HG02678 (cell line): ENCODE measurements around the gene LYRM2.
A peak's percentile ranks its signal among the peaks of the same experiment; 100 is the strongest.

Source experiments
- ATAC-seq: cut with Tn5 transposase; IDR thresholded peaks from one replicate; pipeline ENCODE4 v1.9.1; 2021; ENCODE audit warnings: mild to moderate bottlenecking, moderate library complexity; ENCODE audit not compliant: unreplicated experiment

LYRM2 gene

DNA sequence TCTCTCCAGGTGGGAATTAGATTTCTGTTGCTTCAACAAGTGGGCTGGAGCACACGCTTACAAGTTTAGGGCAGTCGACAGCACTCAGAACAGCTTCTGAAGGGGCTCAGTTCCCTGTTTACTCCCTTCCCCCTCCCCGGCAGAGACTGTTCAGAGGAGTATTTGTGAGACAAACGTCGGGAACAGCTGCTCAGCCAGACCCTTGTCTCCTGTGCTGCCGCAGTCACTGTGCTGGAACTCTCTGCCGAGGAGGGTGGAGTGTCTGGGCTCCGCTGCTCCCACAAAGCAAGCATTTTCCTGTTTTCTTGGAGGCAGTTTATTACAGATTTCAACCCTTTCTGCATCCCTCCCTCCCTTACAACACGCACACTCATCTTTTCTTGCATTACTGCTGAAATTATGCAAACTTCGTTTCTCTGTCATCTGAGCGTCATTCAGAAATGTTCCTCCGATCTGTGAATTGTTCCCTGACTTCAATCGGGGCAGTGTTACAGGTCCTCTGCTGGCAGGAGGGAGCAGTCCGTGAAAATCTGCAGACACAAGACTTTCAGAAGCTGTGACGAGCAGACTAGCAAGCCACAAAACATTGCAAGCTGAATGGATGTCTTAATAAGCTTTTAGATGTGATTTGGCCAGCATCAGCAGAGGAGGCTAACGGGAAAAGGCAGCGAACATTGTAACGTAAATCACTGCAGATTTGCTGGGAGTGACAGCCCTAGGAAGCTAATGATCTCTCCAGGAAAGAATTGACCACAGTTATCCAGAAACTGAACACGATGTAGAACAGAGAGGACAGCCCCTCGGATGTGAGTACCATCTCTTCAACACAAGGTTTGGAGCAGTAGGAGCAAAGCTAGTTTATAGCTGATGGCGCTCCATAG lies 76.2 kb downstream of the LYRM2 start:
- no peak for ATAC-seq

GRCh38 chr6:89559487-89559886 lies 79.1 kb downstream of the LYRM2 start:
- ATAC-seq: no peak

- ATAC-seq: no peak
Measured at GRCh38 chr6:89555806-89556205, 82.7 kb downstream of the LYRM2 start.

GRCh38 chr6:89555031-89555430 lies 83.5 kb downstream of the LYRM2 start:
- ATAC-seq: no peak

- ATAC-seq: no peak
Measured at GRCh38 chr6:89554106-89554505, 84.4 kb downstream of the LYRM2 start.

- ATAC-seq: no peak
Measured at GRCh38 chr6:89553431-89553830, 85.1 kb downstream of the LYRM2 start.

GRCh38 chr6:89547281-89547680 lies 91.3 kb downstream of the LYRM2 start:
- no peak for ATAC-seq

DNA sequence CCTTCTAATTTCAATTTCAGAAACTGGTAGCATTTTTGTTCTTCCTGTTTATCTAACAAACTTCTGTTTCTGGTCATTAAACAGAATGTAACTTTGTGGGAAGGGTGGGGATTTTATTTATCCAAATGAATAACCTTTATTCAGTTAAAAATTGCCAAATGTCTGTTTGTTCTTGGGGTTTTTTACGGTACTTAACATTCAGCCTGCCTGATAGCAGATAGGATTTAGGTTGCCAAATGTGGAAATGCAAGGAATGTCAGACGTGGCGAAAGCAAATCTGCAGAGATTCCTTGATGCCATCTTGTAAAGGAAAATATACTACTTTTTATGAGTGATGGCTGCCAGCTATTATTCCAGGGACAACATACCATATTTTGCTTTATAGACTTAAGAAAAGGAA lies 95.7 kb downstream of the LYRM2 start:
- ATAC-seq: no peak

DNA sequence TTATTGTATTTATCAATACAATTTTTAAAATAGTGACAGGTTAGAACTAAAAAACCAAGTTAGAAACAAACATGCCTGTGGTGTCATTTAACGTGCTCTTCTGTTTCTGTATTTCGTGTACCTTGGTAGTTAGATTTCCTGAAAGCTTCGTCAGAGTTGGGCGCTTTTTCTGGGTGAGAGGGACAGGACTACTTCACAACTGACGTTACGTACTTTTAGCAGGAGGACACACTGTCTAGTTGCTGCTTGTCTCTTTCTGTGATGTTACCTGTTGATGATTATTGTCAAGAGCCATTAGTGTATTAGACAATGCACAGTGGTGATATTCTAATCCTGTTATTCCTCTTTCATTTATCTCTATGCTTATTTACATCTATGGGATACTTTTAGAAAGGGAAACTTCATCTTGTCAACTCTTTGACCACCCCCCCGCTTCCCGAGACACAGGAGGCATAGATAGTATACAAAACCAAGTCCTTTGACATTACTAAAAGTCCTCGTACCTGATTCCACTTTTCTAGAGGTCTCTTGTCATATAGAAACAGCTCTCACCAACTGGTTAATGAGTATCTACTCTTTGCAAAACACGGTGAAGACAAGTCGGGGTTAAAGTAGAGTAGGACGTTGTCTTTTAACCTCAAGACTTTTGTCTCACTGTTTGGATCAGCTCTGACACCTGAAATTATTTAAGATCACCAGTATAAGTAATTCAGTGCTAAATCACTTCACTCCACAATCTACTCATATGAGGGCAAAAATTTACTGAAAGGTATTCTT lies 96.3 kb downstream of the LYRM2 start:
- ATAC-seq: peak; percentile 50

- no peak for ATAC-seq
Measured at GRCh38 chr6:89539779-89540178, 98.8 kb downstream of the LYRM2 start.

DNA sequence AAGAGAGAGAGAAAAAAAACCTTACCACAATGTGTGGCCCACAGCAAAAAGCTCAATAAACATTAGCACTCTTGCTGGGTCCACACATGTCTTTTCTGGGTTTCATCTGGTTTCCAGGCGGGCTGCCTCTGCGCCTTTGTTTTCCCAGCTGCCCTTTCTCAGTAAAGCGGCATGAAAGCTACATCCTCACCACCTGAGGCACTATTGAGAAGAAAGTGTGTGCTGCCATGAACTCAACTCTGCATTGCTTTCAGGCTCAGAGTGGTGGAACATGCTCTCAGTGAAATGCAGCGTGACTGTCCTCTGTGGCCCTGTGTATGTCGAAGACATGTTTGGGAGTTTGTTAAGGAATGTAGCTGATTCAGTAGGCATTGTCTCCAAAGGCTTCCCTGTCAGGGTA lies 102.3 kb downstream of the LYRM2 start:
- no peak for ATAC-seq

DNA sequence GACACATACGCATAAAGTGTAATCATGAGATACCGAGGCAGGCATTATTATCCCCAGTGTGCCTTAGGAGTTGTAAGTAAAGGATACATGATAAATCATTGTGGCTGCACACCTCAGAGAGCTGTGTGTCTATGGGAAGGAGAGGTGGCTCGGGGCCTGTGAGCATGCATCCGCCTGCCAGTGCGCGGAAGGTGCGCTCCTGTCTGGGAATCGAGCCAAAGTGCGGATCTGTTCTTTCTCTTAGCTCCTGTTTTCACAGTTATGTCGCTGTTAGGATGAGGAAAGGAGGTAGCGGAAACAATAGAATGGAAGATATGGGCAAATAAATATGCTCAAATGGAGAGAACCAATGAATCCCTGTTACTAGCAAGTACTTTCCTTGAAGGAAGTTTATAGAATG lies 107.6 kb downstream of the LYRM2 start:
- no peak for ATAC-seq

- ATAC-seq: no peak
Measured at GRCh38 chr6:89528866-89529265, 109.7 kb downstream of the LYRM2 start.

- ATAC-seq: no peak
Measured at GRCh38 chr6:89527634-89528033, 110.9 kb downstream of the LYRM2 start.

DNA sequence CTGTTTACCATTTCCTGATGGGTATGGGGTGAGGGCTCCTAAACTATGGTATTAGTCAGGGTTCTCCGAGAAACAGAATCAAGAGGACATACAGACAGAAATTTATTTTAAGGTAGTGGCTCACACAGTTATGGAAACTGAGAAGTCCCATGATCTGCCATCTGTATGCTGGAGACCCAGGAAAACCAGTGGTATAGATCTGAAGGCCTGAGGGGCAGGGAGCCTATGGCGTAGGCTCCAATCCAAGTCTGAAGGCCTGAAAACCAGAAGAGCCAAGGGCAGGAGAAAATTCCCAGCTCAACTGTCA lies 112.0 kb downstream of the LYRM2 start:
- ATAC-seq: no peak

DNA sequence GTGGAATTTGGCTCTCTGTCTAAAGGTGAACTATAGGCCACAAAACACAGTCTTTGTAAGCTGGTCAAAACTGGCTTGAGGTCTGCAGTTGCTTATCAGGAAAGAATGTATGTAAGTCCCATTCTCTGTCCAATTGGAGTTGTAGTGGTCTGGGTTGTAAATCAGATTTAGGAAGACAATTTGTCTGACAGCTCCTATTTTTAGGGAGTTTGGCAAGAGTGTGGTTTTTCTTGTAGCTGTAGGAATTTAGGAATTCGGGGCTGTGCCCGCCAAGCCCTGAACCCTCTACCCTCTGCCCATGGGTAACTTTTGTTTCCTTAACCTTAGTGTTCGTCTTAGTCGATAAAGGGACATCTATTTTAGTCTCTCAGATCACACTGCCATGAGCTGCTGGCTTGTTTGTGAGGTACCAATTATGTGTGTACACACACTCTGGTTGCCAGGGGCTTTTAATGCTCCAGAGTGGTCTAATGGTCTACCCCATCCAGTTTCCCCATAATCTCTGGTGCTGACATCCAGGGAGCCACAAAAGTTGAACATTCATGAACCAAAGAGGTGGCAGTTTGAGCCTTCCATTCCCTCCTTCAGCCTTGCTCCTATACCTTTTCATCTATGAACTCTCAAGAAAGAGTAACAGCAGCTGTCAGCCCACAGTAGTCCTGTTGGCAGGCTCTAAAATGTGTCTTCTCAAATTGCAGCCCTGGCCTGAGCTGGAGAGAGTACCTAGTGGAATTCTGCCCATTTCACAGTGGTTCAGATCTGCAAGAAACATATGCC lies 112.6 kb downstream of the LYRM2 start:
- ATAC-seq: no peak

- ATAC-seq: no peak
Measured at GRCh38 chr6:89522778-89523177, 115.8 kb downstream of the LYRM2 start.

GRCh38 chr6:89520736-89521135 lies 117.8 kb downstream of the LYRM2 start:
- no peak for ATAC-seq

DNA sequence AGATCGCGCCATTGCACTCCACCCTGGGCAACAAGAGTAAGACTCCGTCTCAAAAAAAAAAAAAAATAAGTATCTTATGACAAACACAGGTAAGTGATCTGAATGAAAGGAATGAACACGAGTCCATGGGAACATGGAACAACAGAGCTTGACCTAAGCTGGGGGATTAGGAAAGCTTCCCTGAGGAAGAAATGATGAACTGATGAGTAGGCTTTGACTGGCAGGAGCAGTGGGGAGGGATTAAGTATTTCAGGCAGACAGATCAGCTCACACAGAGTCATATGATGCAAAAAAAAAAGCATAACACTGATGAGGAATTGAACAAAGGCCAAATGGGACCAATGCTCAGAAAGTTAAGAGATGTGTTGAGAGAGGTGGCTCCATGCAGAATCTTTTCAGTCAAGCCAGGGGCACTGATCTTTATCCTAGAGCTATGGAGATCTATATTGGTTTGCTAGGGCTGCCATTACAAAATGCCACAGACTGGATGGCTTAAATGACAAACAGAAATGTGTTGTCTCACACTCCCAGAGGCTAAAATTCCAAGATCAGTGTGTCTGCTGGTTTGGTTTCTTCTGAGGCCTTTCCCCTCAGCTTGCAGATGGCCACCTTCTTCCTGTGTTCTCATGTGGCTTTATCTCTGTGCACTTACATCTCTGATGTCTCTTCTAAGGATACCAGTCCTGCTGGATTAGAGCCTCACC lies 120.0 kb downstream of the LYRM2 start:
- ATAC-seq: no peak
